ENCODE measurements around the gene OR2T33.
"Not testable (repeated sequence)": the region's sequence is repeated elsewhere in the genome, so short reads cannot be mapped to it uniquely, and the experiment has no call there.

OR2T33 gene

DNA sequence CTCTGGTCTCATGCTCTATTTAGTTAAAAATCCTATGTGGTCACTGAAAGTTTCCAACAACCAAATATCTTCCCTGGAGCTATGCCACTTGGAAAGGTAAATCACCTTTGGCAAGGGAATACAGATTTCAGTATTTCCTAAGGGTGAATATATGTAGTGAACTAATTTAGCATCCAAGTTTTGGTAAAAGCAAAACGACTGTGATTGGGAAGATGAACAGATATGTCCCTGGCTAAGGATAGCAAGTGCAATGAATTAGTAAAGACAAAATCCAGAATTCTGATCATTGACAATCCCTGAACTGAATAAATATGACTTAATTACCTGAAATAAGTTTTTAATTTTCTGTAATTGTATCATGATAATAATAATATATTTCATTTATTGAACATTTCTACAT, at the start of gene OR2T33:
Gene OR2T33 (minus strand): TSS at position 101 of the 400 bp plus-strand sequence. CDS start 4,162 bp downstream, outside the sequence.
- no peak for DNase-seq

GRCh38 chr1:248324468-248324867, 46.7 kb upstream of the OR2T33 start, which contains the start of gene OR2M7:
Gene OR2M7 (minus strand): TSS chr1:248324568. CDS start chr1:248324568, 0 bp downstream.
- DNase-seq = no peak

- DNase-seq = no peak
Observed at GRCh38 chr1:248316796-248317195, 39.0 kb upstream of the OR2T33 start.

DNA sequence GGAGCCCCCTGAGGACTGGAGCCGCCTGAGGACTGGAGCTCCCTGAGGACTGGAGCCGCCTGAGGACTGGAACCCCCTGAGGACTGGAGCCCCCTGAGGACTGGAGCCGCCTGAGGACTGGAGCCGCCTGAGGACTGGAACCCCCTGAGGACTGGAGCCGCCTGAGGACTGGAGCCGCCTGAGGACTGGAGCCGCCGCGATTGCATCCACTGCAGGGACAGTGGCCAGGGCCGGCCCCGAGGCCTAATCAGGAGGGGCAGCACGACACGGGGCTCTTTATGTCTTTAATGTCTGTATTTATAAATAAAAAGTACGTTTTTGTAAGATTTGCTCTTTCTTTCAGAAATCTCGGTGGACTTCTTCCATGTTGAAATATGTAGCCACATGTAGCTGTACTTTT, 29.0 kb upstream of the OR2T33 start:
- DNase-seq = not testable (repeated sequence)

DNA sequence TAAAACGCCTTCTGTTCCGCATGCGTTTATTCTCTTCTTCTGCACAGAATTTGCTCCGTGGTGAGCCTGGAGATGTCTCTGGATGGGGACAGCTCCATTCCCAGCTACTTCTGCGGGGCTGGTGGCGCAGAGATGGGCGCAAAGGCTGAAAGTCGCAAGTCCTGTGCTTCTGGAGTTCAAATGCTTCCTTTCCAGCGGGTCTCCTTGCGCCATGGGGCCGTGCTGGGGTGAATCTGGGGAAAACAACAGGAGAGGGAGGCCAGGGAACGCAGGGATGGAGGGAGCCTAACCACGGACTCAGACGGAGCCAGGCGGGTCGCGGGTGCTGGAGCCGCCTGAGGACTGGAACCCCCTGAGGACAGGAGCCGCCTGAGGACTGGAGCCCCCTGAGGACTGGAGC, 28.3 kb upstream of the OR2T33 start:
- DNase-seq = no peak

DNA sequence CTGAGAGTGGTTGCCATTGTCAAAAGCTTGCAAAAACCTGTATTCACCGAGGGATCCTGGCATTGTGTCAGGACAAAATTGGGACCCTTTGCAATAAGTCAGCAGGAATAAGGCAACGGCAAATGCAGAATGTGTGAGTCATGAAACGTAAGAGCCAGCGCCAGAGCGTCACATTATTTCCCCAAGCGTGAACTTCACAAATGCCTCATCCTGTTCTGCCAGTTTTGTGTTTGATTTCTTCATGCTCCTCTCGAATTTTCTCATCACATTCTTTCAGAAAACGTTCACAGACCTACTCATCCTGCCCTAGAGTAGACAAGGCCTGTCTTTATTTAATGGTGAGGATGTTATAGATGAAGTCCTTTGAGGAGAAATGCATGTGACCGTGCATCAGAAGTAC, 27.9 kb upstream of the OR2T33 start:
- not testable (repeated sequence) for DNase-seq

DNA sequence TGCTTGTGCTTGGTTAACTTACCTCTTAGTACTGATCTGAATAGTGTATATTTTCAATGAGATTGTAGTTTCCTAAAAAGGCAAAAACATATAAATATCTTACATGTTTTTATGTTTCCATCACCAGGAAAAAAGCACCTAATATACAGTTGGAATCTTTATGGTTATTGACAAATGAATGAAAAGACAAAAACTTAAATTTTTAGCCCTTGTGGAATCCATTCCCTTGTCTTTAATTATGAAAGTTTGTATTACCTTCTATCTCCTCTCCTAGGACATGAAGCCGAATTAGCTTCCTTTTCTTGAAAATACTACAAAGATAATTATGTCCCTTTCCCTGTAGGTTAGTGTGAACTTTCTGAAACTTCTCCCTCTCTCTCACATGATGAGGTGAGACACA, 25.5 kb upstream of the OR2T33 start, which contains the start of gene OR2T12:
Gene OR2T12 (minus strand): TSS at position 101 of the 400 bp plus-strand sequence. CDS start 7,846 bp downstream, outside the sequence.
- DNase-seq = no peak

GRCh38 chr1:248288391-248288790, 10.6 kb upstream of the OR2T33 start:
- no peak for DNase-seq

DNA sequence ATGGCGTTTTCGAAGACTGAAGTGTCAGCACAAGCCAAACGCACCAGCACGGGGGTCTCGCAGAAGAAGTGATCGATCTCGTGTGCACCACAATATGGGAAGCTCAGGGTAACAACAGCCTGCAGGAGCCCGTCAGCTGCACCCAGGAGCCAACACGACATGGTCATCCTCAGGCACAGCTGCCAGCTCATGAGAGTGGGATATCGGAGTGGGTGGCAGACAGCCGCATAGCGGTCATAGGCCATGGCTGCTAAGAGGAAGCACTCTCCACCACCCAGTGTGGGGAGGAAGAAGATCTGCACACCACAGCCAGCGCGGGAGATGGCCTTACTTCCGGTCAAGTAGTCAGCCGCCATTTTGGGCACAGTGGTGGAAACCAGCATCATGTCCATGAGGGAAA, 4.6 kb downstream of the OR2T33 start:
- DNase-seq = not testable (repeated sequence)

- no peak for DNase-seq
Observed at GRCh38 chr1:248268178-248268577, 9.6 kb downstream of the OR2T33 start.

GRCh38 chr1:248259309-248259708, 18.5 kb downstream of the OR2T33 start:
- not testable (repeated sequence) for DNase-seq

DNA sequence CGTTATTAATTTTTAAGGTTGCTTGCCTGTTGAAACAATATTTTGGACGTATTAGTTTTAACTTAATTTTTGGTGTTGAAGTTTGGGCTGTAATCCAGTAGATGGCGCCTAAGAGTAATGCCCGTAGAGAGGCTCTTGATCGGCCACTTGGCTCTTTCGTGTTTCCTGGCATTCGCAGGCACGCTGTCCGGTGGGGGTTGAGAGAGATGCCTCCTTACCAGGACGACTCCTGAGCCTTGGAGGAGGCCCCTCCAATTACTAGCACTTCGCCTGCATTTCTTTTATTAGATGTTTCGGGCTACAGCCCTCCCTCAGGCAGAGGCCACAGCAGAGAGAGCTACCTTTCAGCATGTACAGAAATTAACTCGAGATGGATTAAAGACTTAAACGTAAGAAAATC, 34.6 kb downstream of the OR2T33 start:
- DNase-seq = no peak

GRCh38 chr1:248239478-248239877, 38.3 kb downstream of the OR2T33 start:
- DNase-seq = no peak

GRCh38 chr1:248231117-248231516, 46.7 kb downstream of the OR2T33 start, which contains the start of gene OR2M4:
Gene OR2M4 (plus strand): TSS chr1:248231417. CDS start chr1:248238929, 7,512 bp downstream.
- no peak for DNase-seq

GRCh38 chr1:248229360-248229908, 48.3 kb downstream of the OR2T33 start:
- DNase-seq = no peak

DNA sequence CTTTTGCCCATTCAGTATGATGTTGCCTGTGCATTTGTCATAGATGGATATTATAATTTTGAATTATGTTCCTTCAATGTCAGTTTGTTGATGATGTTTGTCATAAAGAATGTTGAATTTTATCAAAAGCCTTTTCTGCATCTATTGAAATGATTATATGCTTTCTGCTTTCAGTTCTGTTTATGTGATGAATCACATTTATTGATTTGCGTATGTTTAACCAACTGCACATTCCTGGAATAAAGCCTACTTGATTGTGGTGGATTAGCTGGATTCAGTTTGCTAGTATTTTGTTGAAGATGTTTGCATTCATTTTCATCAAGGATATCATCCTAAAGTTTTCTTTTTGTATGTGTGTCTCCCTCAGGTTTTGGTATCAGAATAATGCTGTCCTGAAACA, 52.2 kb downstream of the OR2T33 start:
- DNase-seq = no peak
